PFSK-1 (cell line): ENCODE results near the gene AUTS2.

Experiments
- FOXP2 ChIP-seq: optimal IDR thresholded peaks from 2 replicates; pipeline ENCODE3; 2011; ENCODE audit warnings: borderline replicate concordance, control low read depth, inconsistent platforms; ENCODE audit not compliant: insufficient read depth; ENCODE audit errors: extremely low read length, extremely low read depth
- TAF1 ChIP-seq: IDR thresholded peaks from 2 replicates; pipeline ENCODE4 v1.6.1; 2012; ENCODE audit warnings: low read length, control low read depth, borderline replicate concordance; ENCODE audit not compliant: insufficient read depth

DNA sequence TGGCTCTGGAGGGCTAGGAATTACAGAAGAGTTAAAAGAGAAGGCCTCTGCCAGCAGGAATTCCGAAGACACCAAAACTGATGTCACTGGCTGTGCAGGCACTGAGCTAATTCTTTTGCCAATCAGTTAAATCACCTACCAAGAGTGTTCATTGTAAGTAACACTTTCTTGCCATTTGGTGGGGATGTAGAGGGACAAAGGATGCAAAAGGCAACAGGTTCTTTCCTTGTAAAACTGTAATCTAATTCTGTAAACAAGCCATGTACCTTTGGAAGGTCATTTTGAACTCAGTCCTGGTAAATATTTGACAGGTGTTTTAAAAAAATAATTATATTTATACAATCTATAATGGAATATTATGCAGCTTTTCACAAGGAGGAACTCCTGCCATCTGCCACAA is 438.4 kb downstream of the AUTS2 start:
- TF ChIP-seq TAF1 (no peak), FOXP2 (no peak)
